Activated naive CD8-positive, alpha-beta T cell treated with anti-CD3 and anti-CD28 coated beads, Interleukin-2, amount 10 ng/mL, durations not matched to agents 7 days and 5 days (primary cell): ENCODE data around the gene TCF21. TPM values are rescaled to one million over a fixed set of nuclear protein-coding genes. Genes with fewer than 3 reads are reported as not detected.
A peak's percentile ranks its signal among the peaks of the same experiment; 100 is the strongest.

Source experiments
- ATAC-seq: fragments of 150-1000 bp; cut with Tn5 transposase; one replicate; pipeline ENCODE4 v1.10.0; 2021; ENCODE audit warnings: low read depth, moderate library complexity
- POLR2A ChIA-PET: fragments of 350-600 bp; sonication (Branson Sonifier 250); formaldehyde crosslinking; loops from one replicate; lab custom pipeline; 2021; ENCODE audit warnings: antibody characterized with exemption; lab: Charles Lee
- DNase-seq: peaks from one replicate; pipeline ENCODE4 v3.0.0; 2021
- H3K27ac Mint-ChIP-seq: one replicate; pipeline ENCODE4 v1.8.0; 2022; ENCODE audit warnings: mild to moderate bottlenecking, mixed read lengths
- H3K27me3 Mint-ChIP-seq: one replicate; pipeline ENCODE4 v1.8.0; 2022; ENCODE audit warnings: mild to moderate bottlenecking, moderate library complexity, mixed read lengths
- H3K36me3 Mint-ChIP-seq: one replicate; pipeline ENCODE4 v1.8.0; 2021; ENCODE audit warnings: mild to moderate bottlenecking, mixed read lengths
- H3K4me1 Mint-ChIP-seq: one replicate; pipeline ENCODE4 v1.8.0; 2021; ENCODE audit warnings: mixed read lengths
- H3K4me3 Mint-ChIP-seq: one replicate; pipeline ENCODE4 v1.8.0; 2022; ENCODE audit warnings: mild to moderate bottlenecking, moderate library complexity, mixed read lengths
- H3K9me3 Mint-ChIP-seq: one replicate; pipeline ENCODE4 v1.8.0; 2021; ENCODE audit warnings: mixed read lengths
- total RNA-seq, 2 experiments: library from RNA; stranded (reverse); gene quantifications; one replicate each; pipeline ENCODE4 v1.2.3, GENCODE V29; 2021

TCF21 gene
- total RNA-seq, 2 experiments from 2014 or later, result not detected

DNA sequence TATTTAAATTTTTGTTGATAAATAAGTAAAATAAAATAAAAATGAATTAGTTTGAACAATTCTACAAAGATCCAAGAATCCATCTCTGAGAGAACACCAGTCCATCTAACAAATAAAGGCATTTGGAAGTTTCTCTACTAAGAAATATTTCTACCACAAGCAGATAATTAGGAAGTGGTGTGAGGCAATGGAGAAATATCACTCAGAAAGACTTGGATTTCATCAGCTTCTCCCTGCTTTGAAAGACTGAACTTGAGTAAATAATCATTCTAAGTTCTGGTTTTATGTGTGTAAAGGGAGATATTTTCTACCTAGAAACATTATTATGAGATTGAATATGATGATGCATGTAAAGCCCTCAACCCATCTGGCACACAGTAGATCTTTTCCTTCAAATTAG lies 17.8 kb upstream of the TCF21 start:
- Mint-ChIP-seq H3K27me3 (peaks cover 23% of the 10 kb centered on the region), H3K36me3 (no peaks in the 10 kb centered on the region), H3K4me3 (no peak overlapping the region), H3K9me3 (no peaks in the 10 kb centered on the region), H3K4me1 (no peaks in the 10 kb centered on the region), H3K27ac (no peak overlapping the region)
- no peak for ATAC-seq
- DNase-seq, result no peak
- POLR2A ChIA-PET, result no interaction called here

DNA sequence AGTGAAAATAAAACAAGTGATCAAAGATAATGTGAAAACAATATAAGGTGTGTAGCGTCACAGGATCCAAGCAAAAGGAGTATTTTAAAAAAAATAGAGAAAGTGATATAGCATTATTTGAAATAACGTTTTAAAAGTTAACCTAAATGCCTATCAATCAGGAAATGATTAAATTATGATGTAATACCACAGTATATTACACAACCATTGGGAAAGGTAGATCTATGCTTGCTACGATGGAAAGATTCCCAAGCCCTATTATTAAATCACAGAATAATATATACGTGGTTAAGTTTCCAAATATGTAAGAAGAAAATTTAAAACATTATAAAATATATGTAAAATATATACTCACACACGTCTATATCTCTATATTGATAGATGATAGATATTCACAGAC lies 15.4 kb upstream of the TCF21 start:
- H3K4me1 Mint-ChIP-seq, result no peaks in the 10 kb centered on the region
- ATAC-seq (no peak), DNase-seq (no peak)
- POLR2A ChIA-PET, result no interaction called here
- H3K36me3 Mint-ChIP-seq, result no peaks in the 10 kb centered on the region
- H3K4me3 Mint-ChIP-seq, result no peak overlapping the region
- no peaks in the 10 kb centered on the region for H3K9me3 Mint-ChIP-seq
- H3K27me3 Mint-ChIP-seq, result peaks cover 20% of the 10 kb centered on the region
- no peak overlapping the region for H3K27ac Mint-ChIP-seq

DNA sequence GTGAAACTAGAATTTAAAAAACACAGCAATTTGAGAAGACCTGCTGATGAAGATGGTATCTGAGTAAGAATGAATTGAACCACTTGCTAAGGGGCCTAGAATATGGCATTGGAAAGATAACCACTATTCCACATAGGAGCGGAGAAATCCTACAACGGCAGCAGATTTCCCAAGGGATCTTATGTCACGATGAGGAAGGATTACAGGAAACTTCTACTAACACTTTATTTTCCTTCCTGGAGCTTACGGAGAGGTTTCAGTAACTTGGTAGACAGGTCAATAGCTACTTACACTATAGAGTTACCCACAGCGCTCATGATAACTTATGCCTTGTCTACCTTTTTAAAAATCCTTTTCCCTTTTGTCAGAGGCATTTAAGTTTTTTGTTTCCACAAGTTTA lies 11.8 kb upstream of the TCF21 start:
- DNase-seq (no peak), ATAC-seq (no peak)
- H3K9me3 Mint-ChIP-seq, result no peaks in the 10 kb centered on the region
- H3K4me3 Mint-ChIP-seq, result no peak overlapping the region
- no peak overlapping the region for H3K27ac Mint-ChIP-seq
- H3K27me3 Mint-ChIP-seq, result peaks cover 20% of the 10 kb centered on the region
- no peaks in the 10 kb centered on the region for H3K36me3 Mint-ChIP-seq
- POLR2A ChIA-PET, result no interaction called here
- no peaks in the 10 kb centered on the region for H3K4me1 Mint-ChIP-seq

DNA sequence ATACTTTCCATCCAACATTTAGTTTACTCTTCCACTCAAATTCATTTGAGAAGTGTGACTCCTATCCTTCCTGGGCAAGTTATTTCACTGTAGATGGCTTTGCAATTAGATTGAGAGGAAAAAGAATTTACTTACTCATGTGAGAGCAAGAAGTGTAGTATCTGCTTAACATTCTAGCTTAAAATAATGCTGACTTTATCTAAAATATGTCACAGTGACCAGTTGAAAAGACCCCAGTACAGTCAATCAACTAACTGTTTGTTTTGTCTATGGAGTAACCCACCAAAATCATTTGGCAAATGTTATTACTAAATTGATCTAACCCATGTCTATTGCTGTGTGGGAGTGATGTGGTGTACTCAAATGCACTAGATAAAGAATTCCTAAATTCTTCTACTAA lies 8.9 kb upstream of the TCF21 start:
- Mint-ChIP-seq H3K36me3 (no peaks in the 10 kb centered on the region), H3K9me3 (no peaks in the 10 kb centered on the region), H3K4me3 (no peak overlapping the region), H3K27ac (no peak overlapping the region), H3K27me3 (peaks cover 32% of the 10 kb centered on the region), H3K4me1 (no peaks in the 10 kb centered on the region)
- POLR2A ChIA-PET, result no interaction called here
- ATAC-seq (no peak), DNase-seq (no peak)

DNA sequence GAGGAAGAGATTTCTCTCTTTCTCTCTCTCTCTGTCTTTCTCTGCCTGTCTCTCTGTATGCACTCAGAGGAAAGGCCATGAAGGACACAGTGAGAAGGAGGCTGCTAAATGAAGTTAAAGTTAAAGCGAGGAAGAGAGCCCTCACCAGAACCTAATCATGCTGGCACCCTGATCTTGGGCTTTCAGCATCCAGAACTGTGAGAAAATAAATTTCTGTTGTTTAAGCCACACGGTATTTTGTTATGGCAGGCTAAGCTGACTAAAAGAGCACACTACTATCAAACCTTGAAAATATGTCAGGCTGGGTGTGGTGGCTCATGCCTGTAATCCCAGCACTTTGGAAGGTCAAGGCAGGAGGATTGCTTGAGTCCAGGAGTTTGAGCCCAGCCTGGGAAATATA lies 8.0 kb upstream of the TCF21 start:
- H3K9me3 Mint-ChIP-seq, result no peaks in the 10 kb centered on the region
- no peak for DNase-seq
- no peaks in the 10 kb centered on the region for H3K36me3 Mint-ChIP-seq
- no peak overlapping the region for H3K4me3 Mint-ChIP-seq
- POLR2A ChIA-PET, result no interaction called here
- no peak for ATAC-seq
- H3K27ac Mint-ChIP-seq, result no peak overlapping the region
- H3K27me3 Mint-ChIP-seq, result peaks cover 33% of the 10 kb centered on the region
- H3K4me1 Mint-ChIP-seq, result no peaks in the 10 kb centered on the region

DNA sequence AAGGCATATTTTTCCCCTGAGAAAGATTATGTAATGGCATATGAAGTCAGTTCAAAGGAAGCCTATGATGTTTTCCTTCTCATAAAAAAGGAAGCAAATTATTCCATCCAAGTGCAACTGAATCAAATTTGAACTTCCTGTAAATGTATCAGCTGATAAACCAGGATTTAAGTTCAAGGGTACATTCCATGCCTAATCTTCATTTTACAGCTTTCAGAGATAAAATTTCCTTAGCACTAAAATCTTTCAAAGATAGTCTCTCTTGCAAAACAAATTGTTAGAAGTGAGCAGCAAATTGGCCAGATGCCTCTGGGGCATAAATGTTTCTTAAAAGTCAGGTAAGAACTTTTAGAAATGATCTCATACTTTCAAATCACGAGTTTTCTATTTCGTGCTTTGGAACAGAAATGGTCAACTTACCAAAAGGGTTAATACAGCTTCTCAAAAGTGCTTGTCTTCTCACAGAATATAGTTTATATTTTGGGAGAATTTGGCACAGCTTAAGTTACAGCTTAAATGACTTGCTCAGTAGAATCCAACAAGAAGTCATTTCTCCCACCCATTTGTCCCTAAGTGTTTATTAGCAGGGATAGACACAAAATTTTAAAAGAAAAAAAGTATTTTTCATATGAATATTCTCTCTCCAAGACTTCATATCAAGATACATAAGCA lies 2.7 kb upstream of the TCF21 start:
- POLR2A ChIA-PET, result no interaction called here
- DNase-seq, result no peak
- H3K4me1 Mint-ChIP-seq, result peaks cover 5% of the 10 kb centered on the region
- no peaks in the 10 kb centered on the region for H3K36me3 Mint-ChIP-seq
- ATAC-seq, result no peak
- H3K4me3 Mint-ChIP-seq, result no peak overlapping the region
- H3K27me3 Mint-ChIP-seq, result peaks cover 66% of the 10 kb centered on the region
- H3K27ac Mint-ChIP-seq, result no peak overlapping the region
- no peaks in the 10 kb centered on the region for H3K9me3 Mint-ChIP-seq

DNA sequence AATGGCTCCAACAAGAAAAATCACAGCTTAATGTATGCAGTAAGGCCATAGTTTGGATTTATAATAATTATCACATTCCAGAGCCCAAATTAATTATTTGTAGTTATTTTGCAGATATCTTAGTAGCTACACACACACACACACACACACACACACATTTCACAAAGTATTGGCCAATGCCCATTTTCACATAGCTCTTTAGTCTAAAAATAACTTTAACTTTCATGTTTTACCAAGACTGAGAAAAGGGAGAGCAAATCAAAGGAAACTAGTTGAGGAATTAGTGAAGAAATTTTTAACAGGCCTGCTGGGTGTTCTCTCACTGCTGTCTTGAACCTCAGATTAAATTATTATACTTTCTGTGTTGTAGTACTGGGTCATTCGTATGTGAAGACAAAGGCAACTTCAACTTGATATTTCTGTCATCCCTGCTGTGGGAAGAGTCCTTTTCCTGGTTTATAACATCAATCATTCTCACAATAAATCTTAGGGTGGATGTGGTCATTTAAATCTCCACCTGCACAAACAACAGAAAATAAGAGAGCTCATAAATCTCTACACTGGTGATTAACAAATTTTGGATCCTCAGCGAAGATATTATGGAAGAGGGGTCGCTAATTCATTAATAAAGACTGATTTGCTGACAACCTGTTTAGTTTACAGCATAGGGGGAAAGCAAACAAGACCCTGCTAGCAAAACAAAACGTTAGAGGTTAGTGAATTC lies 1.6 kb upstream of the TCF21 start:
- H3K27ac Mint-ChIP-seq, result no peak overlapping the region
- H3K9me3 Mint-ChIP-seq, result no peaks in the 10 kb centered on the region

DNA sequence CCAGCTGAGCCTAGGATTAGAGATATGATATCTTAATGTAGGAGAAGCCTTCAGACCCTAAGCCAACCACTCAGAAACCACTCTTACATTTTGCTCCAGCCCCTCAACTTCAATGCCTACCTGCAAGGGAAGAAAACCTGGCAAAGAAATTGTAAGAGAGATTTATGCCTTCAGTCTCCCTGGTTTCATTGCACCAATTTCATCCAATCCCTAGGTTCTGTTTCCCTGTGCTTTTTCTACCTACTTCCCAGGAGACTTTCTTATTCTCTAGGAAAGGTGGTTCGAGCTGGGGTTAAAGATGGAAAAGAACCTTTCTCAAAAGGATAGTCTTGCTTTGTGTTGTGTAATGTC lies 1.1 kb upstream of the TCF21 start:
- no peak overlapping the region for H3K27ac Mint-ChIP-seq
- POLR2A ChIA-PET, result no interaction called here
- no peak overlapping the region for H3K4me3 Mint-ChIP-seq
- peaks cover 78% of the 10 kb centered on the region for H3K27me3 Mint-ChIP-seq
- no peaks in the 10 kb centered on the region for H3K36me3 Mint-ChIP-seq
- DNase-seq, result no peak
- ATAC-seq, result no peak
- H3K9me3 Mint-ChIP-seq, result no peaks in the 10 kb centered on the region
- peaks cover 9% of the 10 kb centered on the region for H3K4me1 Mint-ChIP-seq

More for the DNA sequence above, 1.6 kb upstream of the TCF21 start:
- DNase-seq, result no peak
- H3K4me3 Mint-ChIP-seq, result no peak overlapping the region
- no peak for ATAC-seq
- no peaks in the 10 kb centered on the region for H3K36me3 Mint-ChIP-seq
- peaks cover 8% of the 10 kb centered on the region for H3K4me1 Mint-ChIP-seq
- POLR2A ChIA-PET, result no interaction called here
- peaks cover 76% of the 10 kb centered on the region for H3K27me3 Mint-ChIP-seq

DNA sequence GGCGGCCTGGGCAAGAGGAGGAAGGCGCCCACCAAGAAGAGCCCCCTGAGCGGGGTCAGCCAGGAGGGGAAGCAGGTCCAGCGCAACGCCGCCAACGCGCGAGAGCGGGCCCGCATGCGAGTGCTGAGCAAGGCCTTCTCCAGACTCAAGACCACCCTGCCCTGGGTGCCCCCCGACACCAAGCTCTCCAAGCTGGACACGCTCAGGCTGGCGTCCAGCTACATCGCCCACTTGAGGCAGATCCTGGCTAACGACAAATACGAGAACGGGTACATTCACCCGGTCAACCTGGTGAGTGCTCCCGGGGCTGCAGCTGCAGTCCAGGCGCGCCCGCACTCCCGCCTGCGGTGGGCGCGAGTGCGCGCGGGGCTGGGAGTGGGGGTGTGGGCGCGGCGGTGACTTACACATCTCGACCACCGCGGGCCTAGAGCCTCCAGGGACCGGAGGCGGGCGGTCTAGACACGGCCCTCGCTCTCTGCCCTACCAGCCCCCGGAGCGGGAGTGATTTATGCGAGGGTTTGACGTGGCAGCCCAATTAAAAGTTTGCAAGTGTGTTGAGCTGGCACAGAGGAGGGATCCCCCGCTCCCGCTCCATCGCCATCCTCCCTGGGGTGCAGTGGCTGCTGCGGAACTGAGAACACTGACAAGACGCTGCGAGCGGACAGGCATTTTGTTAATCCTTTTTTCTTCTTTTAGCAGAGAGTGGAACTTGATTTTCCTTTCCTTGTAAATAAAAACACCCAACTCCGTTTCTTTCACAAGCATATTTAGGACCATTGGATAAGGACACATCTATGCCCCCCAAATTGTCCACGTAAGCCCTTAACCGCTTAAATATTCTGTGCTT lies 867 bp downstream of the TCF21 start:
- POLR2A ChIA-PET, result no interaction called here
- H3K4me1 Mint-ChIP-seq, result peaks cover 14% of the 10 kb centered on the region
- ATAC-seq (no peak), DNase-seq (no peak)
- H3K27ac Mint-ChIP-seq, result peak overlapping the region; percentile 32
- peaks cover 85% of the 10 kb centered on the region for H3K27me3 Mint-ChIP-seq
- no peak overlapping the region for H3K4me3 Mint-ChIP-seq
- no peaks in the 10 kb centered on the region for H3K36me3 Mint-ChIP-seq
- H3K9me3 Mint-ChIP-seq, result no peaks in the 10 kb centered on the region

DNA sequence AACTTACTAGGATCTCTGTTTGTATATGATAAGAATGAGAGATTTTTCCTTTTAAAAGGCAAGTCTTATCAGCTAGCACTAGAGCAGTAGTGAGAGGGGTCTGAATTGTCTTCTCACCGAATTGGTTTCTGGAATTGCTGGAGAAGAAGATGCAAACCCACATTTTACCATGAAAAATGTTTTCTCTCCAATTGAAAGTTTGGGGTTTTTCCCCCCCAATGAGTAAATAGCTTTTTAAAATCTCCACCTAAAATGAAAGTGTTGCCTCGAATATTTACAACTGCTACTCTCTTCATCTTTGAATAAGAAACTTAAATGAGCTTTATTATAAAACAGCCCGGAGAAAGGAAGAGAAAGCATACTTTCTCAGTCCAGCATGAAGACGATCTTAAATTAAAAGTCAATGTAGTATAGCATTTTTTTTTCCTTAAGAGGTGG lies 1.8 kb downstream of the TCF21 start:
- ATAC-seq (no peak), DNase-seq (no peak)
- peaks cover 14% of the 10 kb centered on the region for H3K4me1 Mint-ChIP-seq
- H3K27me3 Mint-ChIP-seq, result peaks cover 92% of the 10 kb centered on the region
- H3K36me3 Mint-ChIP-seq, result no peaks in the 10 kb centered on the region
- peak overlapping the region; percentile 66 for H3K4me3 Mint-ChIP-seq
- no peak overlapping the region for H3K27ac Mint-ChIP-seq
- no peaks in the 10 kb centered on the region for H3K9me3 Mint-ChIP-seq
- POLR2A ChIA-PET, result no interaction called here

DNA sequence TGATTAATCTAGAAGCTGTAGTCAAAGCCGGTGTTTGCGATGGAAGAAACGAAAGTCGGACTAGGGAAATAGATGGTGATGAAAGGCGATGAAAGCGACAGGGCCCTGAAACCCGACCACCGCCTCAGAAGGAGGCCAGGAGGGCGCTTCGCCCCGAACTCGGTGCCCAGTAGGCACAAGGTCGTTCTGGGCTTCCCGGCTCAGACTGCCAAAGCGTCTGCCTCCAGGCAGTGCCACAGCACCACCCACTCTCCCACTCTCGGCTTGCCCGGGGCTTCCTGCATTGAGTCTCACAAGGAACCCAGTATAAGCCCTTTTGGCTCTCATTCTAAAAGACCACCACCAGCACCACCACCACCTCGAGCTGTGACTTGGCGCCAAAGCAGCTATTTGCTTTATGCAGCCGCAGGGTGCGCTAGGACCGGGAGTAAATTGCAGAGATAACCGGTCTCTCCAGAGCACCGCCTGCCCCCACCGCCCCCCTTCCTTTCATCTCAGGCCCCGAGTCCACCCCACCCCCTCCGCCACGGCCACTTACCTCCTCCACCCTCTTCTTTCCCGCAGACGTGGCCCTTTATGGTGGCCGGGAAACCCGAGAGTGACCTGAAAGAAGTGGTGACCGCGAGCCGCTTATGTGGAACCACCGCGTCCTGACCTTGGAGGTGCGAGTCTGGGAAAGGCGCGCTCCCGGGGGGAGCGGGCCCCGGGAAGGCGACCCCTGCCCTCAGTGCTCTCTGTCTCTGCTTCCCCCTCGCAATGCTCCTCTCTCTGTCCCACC lies 2.4 kb downstream of the TCF21 start:
- DNase-seq (peak; percentile 46), ATAC-seq (peak; percentile 70)
- peaks cover 14% of the 10 kb centered on the region for H3K4me1 Mint-ChIP-seq
- no peak overlapping the region for H3K27ac Mint-ChIP-seq
- POLR2A ChIA-PET, result no interaction called here
- no peaks in the 10 kb centered on the region for H3K9me3 Mint-ChIP-seq
- H3K36me3 Mint-ChIP-seq, result no peaks in the 10 kb centered on the region
- H3K27me3 Mint-ChIP-seq, result peaks cover 93% of the 10 kb centered on the region
- peak overlapping the region; percentile 66 for H3K4me3 Mint-ChIP-seq

DNA sequence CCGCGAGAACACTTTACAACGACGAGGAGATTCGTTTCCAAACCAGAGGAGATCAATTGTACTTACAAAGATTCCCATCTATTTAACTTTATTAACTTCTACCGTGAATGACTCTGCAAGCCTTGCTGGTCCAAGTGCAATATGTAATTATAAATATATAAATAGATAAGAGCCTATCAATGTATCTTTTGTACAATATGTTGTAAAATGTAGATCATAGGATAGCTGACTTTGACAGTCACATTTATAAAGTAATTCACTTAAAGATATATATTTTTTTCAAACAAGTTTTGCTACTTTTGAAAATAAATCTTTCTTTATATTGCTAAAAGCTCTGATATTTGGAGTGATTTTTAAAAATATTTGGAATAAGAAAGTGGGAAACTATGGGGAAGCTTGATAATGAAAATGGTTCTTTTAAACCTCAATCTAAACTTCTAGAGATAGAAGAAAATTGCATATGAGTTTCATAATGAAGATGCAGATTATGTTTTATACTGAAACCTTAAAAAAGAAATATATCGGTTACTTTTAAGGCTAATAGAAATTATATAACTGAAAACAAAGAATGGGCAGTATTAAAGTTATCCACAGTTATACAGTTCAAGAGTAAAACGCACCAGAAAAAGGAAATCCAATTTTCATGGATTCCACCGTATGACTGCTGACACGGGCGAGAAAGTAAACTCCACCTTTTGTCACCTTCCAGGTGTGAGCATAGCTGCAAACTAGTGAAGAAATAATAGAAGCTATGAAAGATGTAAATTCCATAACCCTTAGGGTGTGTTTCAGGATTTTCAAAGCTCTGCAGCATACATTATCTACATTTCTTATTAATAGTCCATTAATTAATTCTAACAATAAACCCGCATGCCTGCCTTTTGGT lies 3.3 kb downstream of the TCF21 start:
- ATAC-seq, result no peak
- no peak overlapping the region for H3K27ac Mint-ChIP-seq
- no peaks in the 10 kb centered on the region for H3K9me3 Mint-ChIP-seq
- H3K4me1 Mint-ChIP-seq, result peaks cover 14% of the 10 kb centered on the region
- peaks cover 96% of the 10 kb centered on the region for H3K27me3 Mint-ChIP-seq
- POLR2A ChIA-PET, result no interaction called here
- H3K4me3 Mint-ChIP-seq, result peak overlapping the region; percentile 66
- H3K36me3 Mint-ChIP-seq, result no peaks in the 10 kb centered on the region
- DNase-seq, result no peak
